GM15510 (cell line): ENCODE results near the gene RNF113B.

ENCODE experiments used
- POLR2A ChIP-seq: IDR thresholded peaks from 3 replicates; pipeline ENCODE4 v1.6.1; 2011; ENCODE audit warnings: borderline replicate concordance; ENCODE audit not compliant: insufficient read length; ENCODE audit errors: extremely low read depth

RNF113B gene

GRCh38 chr13:98214008-98214643, 37.1 kb upstream of the RNF113B start:
- no peak for TF ChIP-seq POLR2A

GRCh38 chr13:98213354-98213753, 36.3 kb upstream of the RNF113B start:
- TF ChIP-seq POLR2A = no peak

- no peak for TF ChIP-seq POLR2A
Measured at GRCh38 chr13:98212763-98213162, 35.7 kb upstream of the RNF113B start.

- no peak for TF ChIP-seq POLR2A
Measured at GRCh38 chr13:98208606-98209005, 31.5 kb upstream of the RNF113B start.

- TF ChIP-seq POLR2A = no peak
Measured at GRCh38 chr13:98207416-98207815, 30.3 kb upstream of the RNF113B start.

- no peak for TF ChIP-seq POLR2A
Measured at GRCh38 chr13:98206946-98207345, 29.9 kb upstream of the RNF113B start.

GRCh38 chr13:98204546-98204945, 27.5 kb upstream of the RNF113B start:
- no peak for TF ChIP-seq POLR2A

- TF ChIP-seq POLR2A = no peak
Measured at GRCh38 chr13:98203646-98204326, 26.7 kb upstream of the RNF113B start.

GRCh38 chr13:98201984-98202383, 24.9 kb upstream of the RNF113B start:
- no peak for TF ChIP-seq POLR2A

- TF ChIP-seq POLR2A = no peak
Measured at GRCh38 chr13:98201189-98201588, 24.1 kb upstream of the RNF113B start.

- TF ChIP-seq POLR2A = no peak
Measured at GRCh38 chr13:98200211-98200878, 23.3 kb upstream of the RNF113B start.

- no peak for TF ChIP-seq POLR2A
Measured at GRCh38 chr13:98199480-98199879, 22.4 kb upstream of the RNF113B start.

GRCh38 chr13:98198683-98199082, 21.6 kb upstream of the RNF113B start:
- TF ChIP-seq POLR2A = no peak

GRCh38 chr13:98195054-98195791, 18.2 kb upstream of the RNF113B start:
- TF ChIP-seq POLR2A = no peak

GRCh38 chr13:98192008-98192407, 14.9 kb upstream of the RNF113B start:
- TF ChIP-seq POLR2A = no peak
